PC-9 (cell line): ENCODE measurements around the gene CCR5. TPM values are rescaled to one million over a fixed set of nuclear protein-coding genes. Genes with fewer than 3 reads are reported as not detected.

ENCODE experiments used
- BruUV-seq: library from RNA; stranded (reverse); fragments of 400-500 nt; replicated peaks from 2 replicates; lab custom pipeline; 2021; lab: Mats Ljungman, UMichigan
- CTCF ChIA-PET: fragments of 300-600 bp; sonication (Branson Sonifier 250); formaldehyde crosslinking; loops from one replicate; lab custom pipeline; 2022; ENCODE audit warnings: antibody characterized with exemption; lab: Charles Lee
- POLR2A ChIA-PET: fragments of 300-600 bp; sonication (Branson Sonifier 250); formaldehyde crosslinking; loops from one replicate; lab custom pipeline; 2022; ENCODE audit warnings: antibody characterized with exemption; ENCODE audit not compliant: unreplicated experiment; lab: Charles Lee
- DNase-seq, 2 experiments: peaks; one replicate each; pipeline versions ENCODE4 v3.0.0 to v3.0.0-alpha.2; 2015 to 2022; ENCODE audit warnings: mixed read lengths in 1 of 2
- H2AFZ ChIP-seq: fragments of 200-600 bp; sonication (generic); 2 replicates; pipeline ENCODE4 v1.8.1; 2017; ENCODE audit warnings: antibody characterized with exemption
- H3F3A ChIP-seq: fragments of 200-600 bp; sonication (generic); 2 replicates; pipeline ENCODE4 v1.8.1; 2017; ENCODE audit warnings: antibody characterized with exemption, mild to moderate bottlenecking, low read depth; ENCODE audit not compliant: insufficient read depth
- H3K27ac ChIP-seq: fragments of 200-600 bp; sonication (generic); 2 replicates; pipeline ENCODE4 v1.6.1; 2016; ENCODE audit warnings: mixed run types
- H3K27me3 ChIP-seq: fragments of 200-600 bp; sonication (generic); 2 replicates; pipeline ENCODE4 v1.6.1; 2016; ENCODE audit warnings: low read depth, mixed run types; ENCODE audit not compliant: insufficient read depth
- H3K36me3 ChIP-seq: fragments of 200-600 bp; sonication (generic); 2 replicates; pipeline ENCODE4 v1.6.1; 2016; ENCODE audit warnings: low read depth, mixed run types
- H3K4me1 ChIP-seq: fragments of 200-600 bp; sonication (generic); replicated peaks from 2 replicates; pipeline ENCODE4 v1.6.1; 2016; ENCODE audit warnings: mixed run types; ENCODE audit not compliant: insufficient read depth
- H3K4me2 ChIP-seq: fragments of 200-600 bp; sonication (generic); 2 replicates; pipeline ENCODE4 v1.6.1; 2017; ENCODE audit warnings: mixed run types
- H3K4me3 ChIP-seq: fragments of 200-600 bp; sonication (generic); 2 replicates; pipeline ENCODE4 v1.6.1; 2016; ENCODE audit warnings: mixed run types
- H3K79me2 ChIP-seq: fragments of 200-600 bp; sonication (generic); 2 replicates; pipeline ENCODE4 v1.6.1; 2017; ENCODE audit warnings: low read depth, mixed run types
- H3K9me2 ChIP-seq: fragments of 200-600 bp; sonication (generic); 2 replicates; pipeline ENCODE4 v1.8.1; 2017; ENCODE audit warnings: mild to moderate bottlenecking; ENCODE audit not compliant: insufficient read depth
- H3K9me3 ChIP-seq: fragments of 200-600 bp; sonication (generic); 2 replicates; pipeline ENCODE4 v1.8.1; 2016; ENCODE audit warnings: low read depth; ENCODE audit not compliant: insufficient read depth
- H4K20me1 ChIP-seq: fragments of 200-600 bp; sonication (generic); 2 replicates; pipeline ENCODE4 v1.8.1; 2017; ENCODE audit not compliant: insufficient read depth
- CTCF ChIP-seq: fragments of 200-600 bp; sonication (generic); conservative IDR thresholded peaks from 2 replicates; pipeline ENCODE4 v1.6.1; 2017; ENCODE audit warnings: mixed run types, antibody characterized with exemption, mild to moderate bottlenecking, moderate library complexity
- EZH2 ChIP-seq: fragments of 200-600 bp; sonication (generic); IDR thresholded peaks from 2 replicates; pipeline ENCODE4 v1.8.0; 2017; ENCODE audit warnings: antibody characterized with exemption, low read depth
- intact Hi-C: fragments of 100-400 bp; cut with micrococcal nuclease; formaldehyde crosslinking; loops from one replicate; pipeline ENCODE4 v1.10.0; 2022; ENCODE audit not compliant: unreplicated experiment
- total RNA-seq: library from RNA; stranded (reverse); gene quantifications from 2 replicates; pipeline ENCODE4 v1.2.3, GENCODE V29; 2021

Gene CCR5
- total RNA-seq, 1 experiment from 2014 or later, result not detected

GRCh38 chr3:46399557-46399956 is 28.8 kb downstream of the CCR5 start:
- peaks cover 37% of the 10 kb centered on the region for H3K79me2 ChIP-seq
- POLR2A ChIA-PET, result interaction anchor here (0.6 kb wide), 1 partner anchor 1141 kb away, joined by 3 read pairs; no protein-coding TSS in a partner anchor
- intact Hi-C loops, result no loop called here
- DNase-seq, result no peak
- H3K36me3 ChIP-seq, result no peaks in the 10 kb centered on the region; the same call in 1 of the 2 replicates
- no peak overlapping the region for H3K4me3 ChIP-seq
- H3F3A ChIP-seq, result peaks cover 19% of the 10 kb centered on the region; the same call in 1 of the 2 replicates
- no peak overlapping the region for H2AFZ ChIP-seq
- H4K20me1 ChIP-seq, result no peaks in the 10 kb centered on the region
- BruUV-seq, result no TSS peak
- no peaks in the 10 kb centered on the region for H3K9me2 ChIP-seq
- H3K27me3 ChIP-seq, result no peaks in the 10 kb centered on the region
- peaks cover 39% of the 10 kb centered on the region for H3K4me1 ChIP-seq
- CTCF ChIA-PET, result no interaction called here
- TF ChIP-seq CTCF, result no peak
- TF ChIP-seq EZH2, result no peak
- no peak overlapping the region for H3K4me2 ChIP-seq
- no peak overlapping the region for H3K27ac ChIP-seq
- H3K9me3 ChIP-seq, result 0 out of 2 replicates have a peak, but pooled peaks cover 3% of the 10 kb centered on the region

- POLR2A ChIA-PET, result interaction anchor here (0.6 kb wide), 1 partner anchor 1141 kb away, joined by 3 read pairs; no protein-coding TSS in a partner anchor
- H3K79me2 ChIP-seq, result peaks cover 39% of the 10 kb centered on the region
- H3F3A ChIP-seq, result peaks cover 19% of the 10 kb centered on the region; the same call in 1 of the 2 replicates
- H4K20me1 ChIP-seq, result no peaks in the 10 kb centered on the region
- 0 out of 2 replicates have a peak overlapping the region, but pooled peaks have one; percentile 11 for H3K4me2 ChIP-seq
- intact Hi-C loops, result no loop called here
- H3K27me3 ChIP-seq, result no peaks in the 10 kb centered on the region
- no TSS peak for BruUV-seq
- DNase-seq, result no peak
- no peak overlapping the region for H2AFZ ChIP-seq
- no peaks in the 10 kb centered on the region for H3K9me2 ChIP-seq
- peaks cover 39% of the 10 kb centered on the region for H3K4me1 ChIP-seq
- H3K4me3 ChIP-seq, result no peak overlapping the region
- no peak for TF ChIP-seq EZH2
- TF ChIP-seq CTCF, result no peak
- 0 out of 2 replicates have a peak, but pooled peaks cover 3% of the 10 kb centered on the region for H3K9me3 ChIP-seq
- CTCF ChIA-PET, result no interaction called here
- no peak overlapping the region for H3K27ac ChIP-seq
- no peaks in the 10 kb centered on the region; the same call in 1 of the 2 replicates for H3K36me3 ChIP-seq
Measured at GRCh38 chr3:46400000-46400734, 29.4 kb downstream of the CCR5 start.

GRCh38 chr3:46400846-46401245 is 30.1 kb downstream of the CCR5 start:
- H3K9me3 ChIP-seq, result 0 out of 2 replicates have a peak, but pooled peaks cover 3% of the 10 kb centered on the region
- intact Hi-C loops, result no loop called here
- no peaks in the 10 kb centered on the region; the same call in 1 of the 2 replicates for H3K36me3 ChIP-seq
- H3K79me2 ChIP-seq, result peaks cover 40% of the 10 kb centered on the region
- no peak overlapping the region for H2AFZ ChIP-seq
- H3K27ac ChIP-seq, result no peak overlapping the region
- no peaks in the 10 kb centered on the region for H4K20me1 ChIP-seq
- TF ChIP-seq CTCF (no peak), EZH2 (no peak)
- CTCF ChIA-PET, result no interaction called here
- DNase-seq, result no peak
- POLR2A ChIA-PET, result no interaction called here
- peaks cover 39% of the 10 kb centered on the region for H3K4me1 ChIP-seq
- 0 out of 2 replicates have a peak overlapping the region, but pooled peaks have one; percentile 11 for H3K4me2 ChIP-seq
- H3K9me2 ChIP-seq, result no peaks in the 10 kb centered on the region
- no TSS peak for BruUV-seq
- peaks cover 22% of the 10 kb centered on the region for H3F3A ChIP-seq
- no peak overlapping the region for H3K4me3 ChIP-seq
- no peaks in the 10 kb centered on the region for H3K27me3 ChIP-seq
